Measurements from ENCODE around the gene TRNP1.
"Not testable (repeated sequence)": the region's sequence is repeated elsewhere in the genome, so short reads cannot be mapped to it uniquely, and the experiment has no call there.

TRNP1 gene, protein sequence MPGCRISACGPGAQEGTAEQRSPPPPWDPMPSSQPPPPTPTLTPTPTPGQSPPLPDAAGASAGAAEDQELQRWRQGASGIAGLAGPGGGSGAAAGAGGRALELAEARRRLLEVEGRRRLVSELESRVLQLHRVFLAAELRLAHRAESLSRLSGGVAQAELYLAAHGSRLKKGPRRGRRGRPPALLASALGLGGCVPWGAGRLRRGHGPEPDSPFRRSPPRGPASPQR

DNA sequence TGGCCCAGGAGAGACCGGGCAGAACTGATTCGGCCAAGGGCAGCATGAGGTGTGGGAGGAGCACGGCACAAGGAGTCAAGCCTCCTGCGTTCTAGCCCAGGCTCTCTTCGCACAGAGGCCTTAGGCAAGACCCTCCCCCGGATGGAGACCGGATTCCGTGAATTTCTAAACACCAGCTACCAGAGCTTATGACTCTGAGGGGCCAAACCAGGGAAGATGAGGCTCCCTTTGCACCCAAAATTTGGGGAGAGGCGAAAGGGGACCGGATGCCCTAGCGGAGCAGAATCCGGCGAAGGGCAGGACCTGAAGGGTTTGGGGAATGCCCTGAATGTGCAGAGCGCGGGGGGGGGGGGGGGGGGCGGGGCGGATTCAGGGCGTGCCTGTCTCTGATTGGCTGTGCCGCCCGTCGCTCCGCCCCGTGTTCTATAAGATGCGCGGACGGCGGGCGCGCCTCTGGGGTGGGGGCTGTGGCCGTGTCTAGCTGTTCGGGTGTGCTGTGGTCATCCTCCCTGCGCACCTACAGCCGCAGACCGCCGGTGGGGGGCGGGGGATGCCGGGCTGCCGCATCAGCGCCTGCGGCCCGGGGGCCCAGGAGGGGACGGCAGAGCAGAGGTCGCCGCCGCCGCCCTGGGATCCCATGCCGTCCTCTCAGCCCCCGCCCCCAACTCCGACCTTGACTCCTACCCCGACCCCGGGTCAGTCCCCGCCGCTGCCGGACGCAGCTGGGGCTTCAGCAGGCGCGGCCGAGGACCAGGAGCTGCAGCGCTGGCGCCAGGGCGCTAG lies at the start of gene TRNP1:
TSS of gene TRNP1 (plus strand) at position 456 of the 783 bp plus-strand sequence. CDS start at position 551, 95 bp downstream.
- peak; percentile 45 for DNase-seq

DNA sequence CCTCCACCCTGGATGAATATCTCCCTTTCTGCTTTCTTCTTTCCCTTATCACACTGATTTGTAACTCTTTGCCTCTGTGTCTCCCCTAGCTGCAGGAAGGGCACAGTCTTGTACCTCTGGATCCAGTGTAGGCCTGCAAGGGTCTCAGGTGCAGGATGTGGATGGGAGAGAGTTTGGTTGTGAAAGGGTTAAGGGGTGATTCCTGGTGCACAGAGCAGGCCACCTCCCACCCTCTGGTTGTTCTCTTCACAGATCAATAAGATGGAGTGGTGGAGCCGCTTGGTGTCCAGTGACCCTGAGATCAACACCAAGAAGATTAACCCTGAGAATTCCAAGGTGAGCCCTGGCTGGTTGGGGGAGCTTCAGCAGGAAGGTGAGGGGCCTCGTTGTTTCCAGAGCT lies 48.4 kb upstream of the TRNP1 start:
- no peak for DNase-seq

- DNase-seq: no peak
Measured at GRCh38 chr1:26945728-26946127, 47.8 kb upstream of the TRNP1 start.

- no peak for DNase-seq
Measured at GRCh38 chr1:26946270-26946669, 47.2 kb upstream of the TRNP1 start.

- not testable (repeated sequence) for DNase-seq
Measured at GRCh38 chr1:26948725-26949057, 44.8 kb upstream of the TRNP1 start.

DNA sequence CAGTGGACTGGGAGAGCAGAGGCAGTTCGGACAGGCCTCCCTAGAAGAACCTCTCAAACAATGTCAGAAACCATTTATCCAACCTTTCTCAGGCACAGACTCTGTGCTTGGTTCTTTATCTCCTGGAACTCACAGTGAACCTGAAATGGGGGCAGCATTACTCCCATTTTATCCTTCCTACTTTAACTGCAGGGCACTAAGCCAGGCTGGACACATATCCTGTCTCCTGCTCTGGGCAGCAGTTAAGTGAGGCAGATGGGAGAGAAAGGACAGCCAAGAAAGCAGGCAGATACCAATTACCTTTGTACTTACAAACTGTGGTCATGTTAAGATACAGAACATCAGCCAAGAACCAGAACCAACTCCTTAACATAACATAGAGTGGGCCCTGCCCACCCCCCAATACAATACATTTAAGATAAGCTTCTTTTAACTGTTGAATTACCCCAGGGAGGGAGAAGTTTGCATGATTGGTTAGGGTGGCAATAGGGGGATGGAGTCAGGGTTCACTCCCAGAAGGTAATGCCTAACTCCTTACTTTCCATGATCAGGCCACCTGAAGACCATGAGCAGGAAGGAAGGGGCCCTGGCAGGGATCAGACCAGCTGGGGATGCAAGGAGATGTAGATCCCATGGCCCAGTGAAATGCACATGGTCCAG lies 44.1 kb upstream of the TRNP1 start:
- no peak for DNase-seq

DNA sequence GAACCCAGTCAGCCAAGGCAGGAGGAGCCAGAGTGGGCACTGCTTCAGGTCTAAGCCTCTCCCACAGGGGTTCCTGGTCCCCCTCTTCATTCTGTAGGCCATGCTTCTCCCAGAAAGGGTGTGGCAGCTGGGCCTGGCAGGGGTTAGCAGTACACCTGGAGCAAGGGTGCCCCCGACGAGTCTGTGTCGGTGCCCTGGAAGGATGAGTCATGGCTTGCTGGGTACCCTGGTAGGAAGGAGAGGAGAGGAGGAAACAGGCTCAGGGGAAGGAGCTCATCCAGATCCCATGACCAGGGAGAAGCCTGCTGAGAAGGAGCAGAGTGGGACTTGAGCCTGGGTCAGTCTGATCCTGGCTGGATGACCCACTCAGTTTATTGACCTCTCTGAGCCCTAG lies 43.6 kb upstream of the TRNP1 start:
- DNase-seq: no peak

GRCh38 chr1:26950602-26951001 lies 42.9 kb upstream of the TRNP1 start:
- DNase-seq: no peak

GRCh38 chr1:26951216-26951615 lies 42.3 kb upstream of the TRNP1 start:
- no peak for DNase-seq

DNA sequence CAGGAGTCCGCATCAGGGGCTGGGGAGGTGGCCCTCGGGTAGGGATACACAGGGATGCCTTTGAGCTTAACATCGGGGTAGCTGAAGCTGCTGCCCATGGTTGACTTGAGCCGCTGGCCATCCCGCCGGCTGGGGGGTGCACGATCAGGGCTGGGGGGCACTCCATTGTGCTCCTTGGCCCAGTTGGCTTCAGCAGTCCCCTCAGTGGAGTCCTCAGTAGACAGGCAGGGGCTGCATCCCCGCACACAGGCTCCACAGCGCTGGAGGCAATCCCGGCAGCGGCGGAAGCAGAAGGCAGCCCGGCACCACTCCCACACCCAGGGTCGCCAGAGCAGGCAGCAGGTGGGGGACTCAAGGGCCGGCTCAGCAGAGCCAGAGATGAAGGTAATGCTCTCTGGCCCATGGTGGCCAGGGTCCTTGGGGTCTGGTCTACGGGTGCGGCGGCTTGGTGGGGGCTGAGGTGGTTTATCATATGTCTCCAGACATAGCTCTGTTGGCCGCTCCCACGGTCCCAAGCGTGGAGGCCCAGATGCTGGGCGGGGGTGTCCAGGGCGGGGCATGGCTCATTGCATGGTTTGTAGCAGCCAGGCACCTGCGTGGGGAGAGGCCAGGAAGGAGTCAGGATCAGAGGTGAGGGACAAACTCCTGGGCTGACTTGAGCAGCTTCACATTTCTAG lies 41.5 kb upstream of the TRNP1 start:
- DNase-seq: no peak

DNA sequence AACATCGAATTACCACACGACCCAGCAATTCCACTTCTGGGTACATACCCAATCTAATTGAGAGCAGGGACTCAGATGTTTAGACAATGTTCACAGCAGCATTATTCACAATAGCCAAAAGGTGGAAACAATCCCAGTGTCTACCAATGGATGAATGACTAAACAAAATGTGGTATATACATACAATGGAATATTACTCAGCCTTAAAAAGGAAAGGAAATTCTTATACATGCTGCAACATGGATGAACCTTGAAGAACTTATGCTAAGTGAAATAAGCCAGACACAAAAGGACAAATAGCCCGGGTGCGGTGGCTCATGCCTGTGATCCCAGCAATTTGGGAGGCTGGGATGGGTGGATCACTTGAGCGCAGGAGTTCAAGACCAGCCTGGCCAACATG lies 40.1 kb upstream of the TRNP1 start:
- DNase-seq: no peak

- DNase-seq: no peak
Measured at GRCh38 chr1:26956321-26956720, 37.2 kb upstream of the TRNP1 start.

DNA sequence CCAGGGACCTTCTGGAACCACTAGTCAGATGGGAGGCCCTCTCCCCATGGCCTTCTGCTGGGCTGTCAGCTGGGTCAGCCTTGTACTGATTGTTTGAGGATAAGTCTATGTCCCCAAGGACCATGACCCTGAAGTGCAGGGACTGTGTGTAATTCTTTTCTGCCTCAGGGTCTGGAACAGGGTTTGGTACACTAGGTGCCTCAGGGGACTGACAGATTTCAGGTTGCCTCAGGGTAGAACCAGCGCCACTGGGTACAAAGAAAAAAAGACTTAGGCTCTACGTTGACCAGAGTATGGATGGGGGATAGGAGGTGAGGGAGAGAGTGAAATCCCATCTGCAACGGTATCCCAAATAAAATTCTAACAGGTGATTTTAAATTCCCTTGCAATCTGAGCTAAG lies 36.2 kb upstream of the TRNP1 start:
- DNase-seq: no peak

GRCh38 chr1:26959270-26959669 lies 34.2 kb upstream of the TRNP1 start:
- DNase-seq: no peak

- DNase-seq: no peak
Measured at GRCh38 chr1:26959722-26960624, 33.5 kb upstream of the TRNP1 start, which contains the start of gene KDF1. KDF1 (minus strand) TSS chr1:26960468; CDS start chr1:26952380, 8,088 bp downstream.

DNA sequence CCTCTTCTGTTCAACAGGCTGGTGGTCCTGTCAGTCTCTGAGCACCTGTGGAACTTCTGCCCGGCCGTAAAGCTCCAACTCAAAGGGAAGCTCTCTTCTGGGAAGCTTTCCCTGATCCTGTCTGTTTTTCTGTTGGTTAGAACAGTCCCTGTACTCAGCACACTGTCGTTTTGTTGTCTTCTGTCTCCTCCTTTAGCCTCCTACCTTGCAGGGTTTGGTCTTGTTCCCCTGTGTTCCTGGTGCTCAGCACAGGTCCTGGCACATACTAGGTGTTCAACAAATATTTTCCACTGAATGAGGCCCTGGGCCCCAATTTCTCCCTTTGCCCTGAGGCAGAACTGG lies 32.9 kb upstream of the TRNP1 start:
- DNase-seq: no peak

DNA sequence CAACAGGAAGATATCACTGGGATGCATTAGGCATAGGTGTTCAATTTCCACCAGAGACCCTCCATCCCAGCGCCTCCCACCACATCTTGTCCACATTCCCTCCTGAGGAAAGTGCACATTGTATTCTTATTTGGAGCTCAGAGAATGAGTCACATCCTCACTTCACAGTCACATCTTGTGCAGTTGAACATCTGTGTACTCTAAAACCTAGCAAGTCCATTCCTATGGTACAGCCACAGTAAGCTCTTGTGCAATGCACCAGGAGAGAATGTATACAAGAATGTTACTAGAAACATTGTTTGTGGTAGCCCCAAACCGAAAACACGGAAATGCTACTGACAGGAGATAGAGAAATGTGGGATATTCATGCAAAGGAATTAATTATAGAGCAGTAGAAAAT lies 31.7 kb upstream of the TRNP1 start:
- no peak for DNase-seq

DNA sequence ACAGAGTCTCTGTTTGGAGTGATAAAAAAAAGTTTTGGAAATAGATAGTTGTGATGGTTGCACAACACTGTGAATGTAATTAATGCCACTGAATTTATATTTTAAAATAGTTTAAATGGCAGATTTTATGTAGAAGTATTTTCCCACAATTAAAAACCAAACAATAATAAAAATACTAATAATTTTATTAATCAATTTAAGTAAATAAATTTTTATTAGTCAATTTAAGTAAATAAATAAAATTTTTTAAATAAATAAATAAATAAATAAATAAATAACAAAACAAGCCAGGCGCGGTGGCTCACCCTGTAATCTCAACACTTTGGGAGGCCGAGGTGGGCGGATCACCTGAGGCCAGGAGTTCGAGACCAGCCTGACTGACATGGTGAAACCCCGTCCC lies 28.3 kb upstream of the TRNP1 start:
- DNase-seq: no peak

- no peak for DNase-seq
Measured at GRCh38 chr1:26965628-26966027, 27.9 kb upstream of the TRNP1 start.

DNA sequence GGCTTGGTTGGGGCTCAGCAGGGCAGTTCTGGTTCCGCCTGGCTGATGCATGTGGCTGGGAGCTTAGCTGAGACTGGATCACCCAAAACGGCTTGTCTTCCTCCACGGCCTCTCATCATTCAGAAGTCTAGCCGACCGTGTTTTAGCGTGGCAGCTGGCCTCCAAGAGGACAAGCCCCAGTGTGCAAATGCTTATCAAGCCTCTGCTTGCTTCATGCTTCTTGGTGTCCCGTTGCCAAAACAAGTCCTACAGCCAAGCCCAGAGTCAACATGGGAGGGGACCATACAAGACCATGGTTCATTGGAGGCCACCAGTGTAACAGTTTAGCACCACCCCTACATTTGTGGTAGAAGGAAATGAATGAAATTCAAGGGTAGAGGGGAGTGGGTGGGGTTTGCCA lies 22.7 kb upstream of the TRNP1 start:
- peak; percentile 53 for DNase-seq

DNA sequence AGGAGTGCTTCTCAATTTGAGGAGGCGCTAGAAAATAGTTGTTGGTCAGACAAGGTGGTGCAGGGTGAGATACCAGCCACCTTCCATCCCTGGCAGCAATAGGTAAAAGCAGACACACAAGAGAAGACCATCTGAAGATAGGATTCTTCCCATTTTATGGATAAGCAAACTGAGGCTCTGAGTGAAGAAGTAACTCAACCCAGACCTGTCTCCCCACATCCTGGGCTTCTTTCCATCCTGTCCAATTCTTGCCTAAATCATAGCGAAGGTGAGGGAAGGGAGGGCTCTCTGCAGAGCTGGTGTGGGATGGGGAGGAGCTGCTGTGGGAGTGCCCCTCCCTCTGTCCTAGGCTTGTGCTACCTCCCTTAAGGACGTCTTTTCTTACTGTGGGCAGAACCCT lies 21.9 kb upstream of the TRNP1 start:
- no peak for DNase-seq

- DNase-seq: no peak
Measured at GRCh38 chr1:26972390-26972789, 21.1 kb upstream of the TRNP1 start.

DNA sequence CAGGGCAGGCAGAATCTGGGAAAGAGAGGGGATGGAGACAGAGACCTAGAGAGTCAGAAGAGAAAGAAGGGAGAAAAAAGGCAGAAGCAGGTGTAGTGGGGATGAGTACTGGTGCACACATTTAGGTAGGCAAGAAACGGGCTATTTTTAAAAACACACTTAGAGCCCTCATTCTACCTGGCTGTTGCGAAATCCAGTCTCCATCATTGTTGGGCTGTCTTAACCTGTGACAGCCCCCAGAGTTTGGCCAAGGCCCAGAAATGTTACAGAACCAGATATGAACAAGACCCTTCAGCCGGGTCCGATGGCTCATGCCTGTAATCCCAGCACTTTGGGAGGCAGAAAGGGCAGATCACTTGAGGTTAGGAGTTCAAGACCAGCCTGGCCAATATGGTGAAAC lies 20.7 kb upstream of the TRNP1 start:
- no peak for DNase-seq
